IPS-11a (cell line): ENCODE results near the gene KDM8.

Experiments
- H3K4me3 ChIP-seq: one replicate; pipeline ENCODE4 v1.5.1; 2013; ENCODE audit warnings: low read depth, low read length, control low read depth

KDM8 gene

GRCh38 chr16:27228621-27229501 is 25.5 kb downstream of the KDM8 start:
- no peak overlapping the region for H3K4me3 ChIP-seq

DNA sequence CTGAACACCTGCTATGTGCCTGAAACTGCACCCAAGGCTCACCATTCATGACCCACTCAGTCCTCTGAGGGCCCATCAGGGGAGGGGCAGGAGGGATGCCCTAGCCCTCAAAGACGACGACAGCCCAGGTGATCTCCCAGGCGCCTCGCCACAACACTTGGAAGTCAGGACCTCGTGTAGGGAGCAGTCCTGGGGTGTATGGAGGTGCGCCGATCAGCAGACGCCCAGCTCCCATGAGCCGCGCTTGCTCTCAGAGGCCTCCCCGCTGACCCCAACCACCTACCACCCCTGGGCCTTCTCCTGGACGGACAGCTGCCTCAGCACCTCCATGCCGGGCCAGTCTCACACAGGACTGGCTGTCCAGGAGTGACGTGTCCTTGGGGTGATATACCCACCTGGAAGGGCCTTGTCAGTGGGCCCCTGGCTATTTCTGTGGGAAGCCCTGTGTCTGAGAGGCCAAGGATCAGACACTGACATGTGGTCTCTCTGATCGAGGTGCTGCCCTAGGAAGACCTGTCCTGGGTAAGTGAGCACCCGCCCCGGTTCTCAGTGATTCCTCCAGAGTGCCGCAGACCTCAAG is 26.7 kb downstream of the KDM8 start:
- H3K4me3 ChIP-seq = no peak overlapping the region

DNA sequence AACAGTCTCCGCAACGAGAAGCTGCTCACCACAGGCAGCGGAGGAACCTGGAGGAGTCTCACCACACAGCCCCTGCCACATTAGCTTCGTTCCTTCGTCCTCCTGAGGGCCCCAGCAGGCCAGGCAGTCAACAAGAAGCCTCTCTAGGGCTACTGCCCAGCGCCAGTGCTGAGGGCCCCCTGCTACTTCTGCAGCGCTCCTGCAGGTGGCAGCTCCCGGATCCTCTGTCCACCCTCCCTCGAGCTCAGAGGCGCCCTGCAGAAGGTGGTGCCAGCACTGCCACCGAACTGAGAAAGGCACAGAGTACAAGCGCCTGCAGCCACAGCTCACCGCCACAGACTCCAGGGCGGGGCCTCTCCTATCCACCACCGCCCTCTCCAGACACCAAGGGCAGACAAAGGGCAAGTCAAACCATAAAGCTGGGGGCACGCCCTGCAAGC is 27.3 kb downstream of the KDM8 start:
- H3K4me3 ChIP-seq = no peak overlapping the region

- no peak overlapping the region for H3K4me3 ChIP-seq
Measured at GRCh38 chr16:27231692-27232060, 28.4 kb downstream of the KDM8 start.

GRCh38 chr16:27232061-27232900 is 29.0 kb downstream of the KDM8 start:
- no peak overlapping the region for H3K4me3 ChIP-seq

GRCh38 chr16:27232901-27233625 is 29.7 kb downstream of the KDM8 start:
- no peak overlapping the region for H3K4me3 ChIP-seq

GRCh38 chr16:27233731-27234130 is 30.4 kb downstream of the KDM8 start:
- no peak overlapping the region for H3K4me3 ChIP-seq

GRCh38 chr16:27234171-27234570 is 30.8 kb downstream of the KDM8 start:
- no peak overlapping the region for H3K4me3 ChIP-seq

- H3K4me3 ChIP-seq = no peak overlapping the region
Measured at GRCh38 chr16:27234603-27235002, 31.3 kb downstream of the KDM8 start.

DNA sequence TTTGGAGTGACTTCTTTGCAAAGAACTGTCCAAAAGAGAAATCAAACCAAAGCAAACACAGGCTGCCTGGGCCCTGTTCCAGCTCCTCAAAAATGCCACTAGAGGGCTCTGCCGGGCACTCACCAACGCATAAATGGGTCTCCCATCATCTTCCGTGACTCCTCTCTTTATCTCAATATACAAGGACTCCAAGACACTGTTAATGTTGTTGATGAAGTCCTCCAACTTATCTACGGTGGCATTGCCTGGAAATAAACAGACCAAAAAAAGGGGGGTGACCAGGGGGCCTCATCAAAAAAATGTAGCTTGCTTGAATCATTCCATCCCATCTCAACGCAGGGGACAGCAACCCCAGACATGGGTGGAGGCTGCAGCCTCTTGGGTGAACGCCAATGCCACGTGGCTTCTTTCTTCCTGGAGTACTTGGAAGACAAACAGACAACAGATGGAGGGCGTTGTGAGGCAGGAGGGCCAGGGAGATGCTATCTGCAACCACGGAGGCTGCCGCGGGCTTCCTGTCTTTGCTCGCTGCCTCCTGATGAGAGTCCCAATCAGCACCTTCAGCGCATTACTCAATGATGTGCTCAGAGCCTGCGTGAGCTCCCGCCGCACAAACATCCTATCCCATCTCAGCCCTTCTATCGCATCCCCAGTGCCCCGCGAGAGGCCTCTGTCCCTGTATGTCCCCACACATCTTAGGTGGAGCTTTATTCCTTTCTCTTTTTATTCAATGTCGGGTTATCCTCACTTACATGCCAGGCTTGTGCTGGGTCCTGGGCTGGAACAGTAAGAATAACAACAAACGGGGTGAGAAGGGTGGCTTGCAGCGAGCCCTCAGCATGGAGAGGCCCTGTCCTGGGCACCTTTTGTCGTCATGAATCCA is 32.0 kb downstream of the KDM8 start:
- no peak overlapping the region for H3K4me3 ChIP-seq

GRCh38 chr16:27235938-27236245 is 32.6 kb downstream of the KDM8 start:
- H3K4me3 ChIP-seq = no peak overlapping the region

- no peak overlapping the region for H3K4me3 ChIP-seq
Measured at GRCh38 chr16:27236635-27237218, 33.4 kb downstream of the KDM8 start.

- H3K4me3 ChIP-seq = no peak overlapping the region
Measured at GRCh38 chr16:27237219-27238015, 34.1 kb downstream of the KDM8 start.

DNA sequence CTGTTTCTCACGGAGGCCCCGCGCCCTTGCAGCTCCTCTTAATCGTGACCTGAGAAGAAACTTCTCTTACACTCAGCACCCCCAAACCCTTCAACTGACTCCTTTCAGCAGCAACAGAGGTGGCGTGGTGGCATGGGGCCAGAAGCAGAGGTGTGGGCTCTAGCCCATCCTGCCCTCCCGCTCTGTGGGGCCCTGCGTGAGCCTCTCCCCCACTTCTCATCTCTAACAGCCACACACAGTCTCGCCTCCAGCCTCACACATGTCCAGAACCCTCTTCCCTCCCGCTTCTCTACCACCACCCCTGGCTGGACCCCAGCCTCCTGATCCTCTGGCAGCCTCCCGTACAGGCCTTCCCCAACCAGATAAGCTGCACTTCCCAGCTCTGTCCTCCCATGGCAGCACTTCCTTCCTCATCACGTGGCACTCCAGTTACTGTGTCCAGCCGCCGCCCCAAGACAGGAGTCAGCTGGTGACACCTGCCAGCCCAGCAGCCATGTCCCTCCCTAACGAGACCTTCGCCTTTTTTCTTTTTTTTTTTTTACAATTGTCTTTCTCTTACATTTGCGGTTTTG is 34.8 kb downstream of the KDM8 start:
- no peak overlapping the region for H3K4me3 ChIP-seq

DNA sequence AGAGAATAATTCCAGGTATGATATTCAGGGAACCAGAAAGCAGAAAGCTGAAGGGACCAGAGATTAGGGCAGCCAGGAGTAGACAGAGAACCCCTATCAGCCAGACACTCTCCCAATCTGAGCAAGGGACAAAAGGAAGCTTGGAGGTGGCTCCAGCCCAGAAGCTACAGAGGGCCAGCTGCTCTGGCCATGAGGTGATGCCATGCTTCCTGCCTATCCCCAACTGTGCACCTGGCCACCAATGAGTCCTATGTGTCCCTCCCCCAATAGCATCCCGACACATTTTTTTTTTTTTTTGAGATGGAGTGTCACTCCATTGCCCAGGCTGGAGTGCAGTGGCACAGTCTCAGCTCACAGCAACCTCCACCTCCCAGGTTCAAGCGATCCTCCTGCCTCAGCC is 35.3 kb downstream of the KDM8 start:
- H3K4me3 ChIP-seq = no peak overlapping the region

GRCh38 chr16:27239026-27239425 is 35.7 kb downstream of the KDM8 start:
- no peak overlapping the region for H3K4me3 ChIP-seq

GRCh38 chr16:27239906-27240655 is 36.8 kb downstream of the KDM8 start:
- no peak overlapping the region for H3K4me3 ChIP-seq

DNA sequence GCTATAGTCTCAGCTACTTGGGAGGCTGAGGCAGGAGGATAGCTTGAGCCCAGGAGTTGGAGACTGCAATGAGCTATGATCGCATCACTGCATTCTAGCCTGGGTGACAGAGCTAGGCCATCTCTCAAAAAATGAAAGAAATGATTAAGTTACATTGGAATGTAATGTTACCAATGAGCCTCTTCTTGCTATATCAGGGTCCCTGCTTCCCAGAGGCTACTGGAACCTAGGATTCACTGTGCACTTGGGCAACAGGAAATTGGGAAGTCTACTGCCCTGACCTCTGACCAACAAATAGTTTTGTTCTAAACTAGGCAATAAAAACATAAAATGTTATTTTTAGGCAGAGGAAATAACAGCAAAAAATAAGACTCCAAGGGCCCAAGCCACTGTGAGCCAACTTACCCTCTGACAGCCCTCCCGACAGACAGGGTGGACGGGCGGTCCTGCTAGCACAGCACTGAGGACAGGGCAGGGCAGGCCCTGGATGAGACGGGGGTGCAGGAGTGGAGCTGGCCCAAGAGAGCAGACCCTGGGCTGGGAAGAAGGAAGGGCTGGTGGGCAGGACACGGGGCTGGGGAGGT is 37.7 kb downstream of the KDM8 start:
- H3K4me3 ChIP-seq = no peak overlapping the region
